ENCODE results near the gene RTTN. TPM values are rescaled to one million over a fixed set of nuclear protein-coding genes. Genes with fewer than 3 reads are reported as not detected.

Gene RTTN
- total RNA-seq, 2 experiments from 2014 or later = 19.8 to 29.7 TPM

GRCh38 chr18:70149616-70150301, 55.7 kb downstream of the RTTN start:
- Histone ChIP-seq H4K20me1 (ENCODE audit: insufficient read depth, low read length) (no peaks in the 10 kb centered on the region), H3K4me3 (ENCODE audit: low read depth, low read length, poor library complexity, severe bottlenecking) (no peak overlapping the region), H3K4me1 (ENCODE audit: insufficient read depth, low read length, poor library complexity, severe bottlenecking) (no peaks in the 10 kb centered on the region), H3K27ac (ENCODE audit: low read depth, low read length, poor library complexity, severe bottlenecking) (no peak overlapping the region), H3K9me2 (ENCODE audit: insufficient read depth, low read length) (no peaks in the 10 kb centered on the region), H2AFZ (ENCODE audit: low read length) (no peak overlapping the region), H3K9me3 (ENCODE audit: low read length) (no peaks in the 10 kb centered on the region), H3K79me2 (ENCODE audit: insufficient read depth, low read depth, low read length) (no peaks in the 10 kb centered on the region), H3K36me3 (ENCODE audit: insufficient read depth, low read length) (peaks cover 22% of the 10 kb centered on the region), H3K4me2 (ENCODE audit: low read length) (no peak overlapping the region)
- POLR2A ChIA-PET = no interaction called here
- CTCF ChIA-PET (ENCODE audit: unreplicated experiment) = no interaction called here
- TF ChIP-seq EZH2phosphoT487 (IDR thresholded peaks at IDR 0.05; ENCODE audit: borderline replicate concordance, low read depth, low read length) (no peak), CTCF (conservative IDR thresholded peaks at IDR 0.05; ENCODE audit: low read length) (no peak)
- BruUV-seq (replicated peaks) = no TSS peak
- intact Hi-C loops (cut with micrococcal nuclease; ENCODE audit: unreplicated experiment) = no loop called here
- DNase-seq (ENCODE audit: low spot score) = no peak

GRCh38 chr18:70149156-70149555, 56.3 kb downstream of the RTTN start:
- DNase-seq (ENCODE audit: low spot score) = no peak
- no peak for TF ChIP-seq EZH2phosphoT487 (IDR thresholded peaks at IDR 0.05; ENCODE audit: borderline replicate concordance, low read depth, low read length)
- no peak for TF ChIP-seq CTCF (conservative IDR thresholded peaks at IDR 0.05; ENCODE audit: low read length)
- no TSS peak for BruUV-seq (replicated peaks)
- ChIA-PET CTCF (ENCODE audit: unreplicated experiment) (no interaction called here), POLR2A (no interaction called here)
- Histone ChIP-seq H4K20me1 (ENCODE audit: insufficient read depth, low read length) (no peaks in the 10 kb centered on the region), H3K9me3 (ENCODE audit: low read length) (no peaks in the 10 kb centered on the region), H3K79me2 (ENCODE audit: insufficient read depth, low read depth, low read length) (no peaks in the 10 kb centered on the region), H3K27ac (ENCODE audit: low read depth, low read length, poor library complexity, severe bottlenecking) (no peak overlapping the region), H3K36me3 (ENCODE audit: insufficient read depth, low read length) (peaks cover 25% of the 10 kb centered on the region), H2AFZ (ENCODE audit: low read length) (no peak overlapping the region), H3K4me1 (ENCODE audit: insufficient read depth, low read length, poor library complexity, severe bottlenecking) (no peaks in the 10 kb centered on the region), H3K4me2 (ENCODE audit: low read length) (no peak overlapping the region), H3K4me3 (ENCODE audit: low read depth, low read length, poor library complexity, severe bottlenecking) (no peak overlapping the region), H3K9me2 (ENCODE audit: insufficient read depth, low read length) (no peaks in the 10 kb centered on the region)
- intact Hi-C loops (cut with micrococcal nuclease; ENCODE audit: unreplicated experiment) = no loop called here

- intact Hi-C loops (cut with micrococcal nuclease; ENCODE audit: unreplicated experiment) = no loop called here
- BruUV-seq (replicated peaks) = no TSS peak
Measured at GRCh38 chr18:70148039-70148938, 57.2 kb downstream of the RTTN start.

More at GRCh38 chr18:70148039-70148938, 57.2 kb downstream of the RTTN start:
- CTCF ChIA-PET (ENCODE audit: unreplicated experiment) = no interaction called here
- Histone ChIP-seq H3K9me2 (ENCODE audit: insufficient read depth, low read length) (no peaks in the 10 kb centered on the region), H4K20me1 (ENCODE audit: insufficient read depth, low read length) (no peaks in the 10 kb centered on the region), H2AFZ (ENCODE audit: low read length) (no peak overlapping the region), H3K27ac (ENCODE audit: low read depth, low read length, poor library complexity, severe bottlenecking) (no peak overlapping the region), H3K4me1 (ENCODE audit: insufficient read depth, low read length, poor library complexity, severe bottlenecking) (no peaks in the 10 kb centered on the region), H3K4me2 (ENCODE audit: low read length) (no peak overlapping the region), H3K4me3 (ENCODE audit: low read depth, low read length, poor library complexity, severe bottlenecking) (no peak overlapping the region), H3K36me3 (ENCODE audit: insufficient read depth, low read length) (peaks cover 25% of the 10 kb centered on the region), H3K79me2 (ENCODE audit: insufficient read depth, low read depth, low read length) (no peaks in the 10 kb centered on the region), H3K9me3 (ENCODE audit: low read length) (no peaks in the 10 kb centered on the region)
- no peak for DNase-seq (ENCODE audit: low spot score)
- POLR2A ChIA-PET = no interaction called here
- TF ChIP-seq CTCF (conservative IDR thresholded peaks at IDR 0.05; ENCODE audit: low read length) = no peak
- TF ChIP-seq EZH2phosphoT487 (IDR thresholded peaks at IDR 0.05; ENCODE audit: borderline replicate concordance, low read depth, low read length) = no peak

Measured in OCI-LY7 (cell line).